Neural progenitor cell (in vitro differentiated cells): ENCODE measurements around the gene FAM78A.

Source experiments
- CTCF ChIP-seq: fragments of 200-600 bp; sonication (generic); IDR thresholded peaks from 2 replicates; pipeline ENCODE4 v1.5.1; 2017; ENCODE audit warnings: antibody characterized with exemption, mild to moderate bottlenecking
- EZH2phosphoT487 ChIP-seq: fragments of 200-600 bp; sonication (generic); IDR thresholded peaks from 2 replicates; pipeline ENCODE4 v1.6.1; 2017; ENCODE audit warnings: antibody characterized with exemption

GRCh38 chr9:131233995-131234394 is 42.3 kb downstream of the FAM78A start:
- TF ChIP-seq CTCF: no peak
- no peak for TF ChIP-seq EZH2phosphoT487
